Measurements from ENCODE around the gene KCNQ1. TPM values are rescaled to one million over a fixed set of nuclear protein-coding genes. Genes with fewer than 3 reads are reported as not detected.

Gene KCNQ1
- total RNA-seq, 2 donors from 2014 or later = 4.4 to 25.3 TPM

DNA sequence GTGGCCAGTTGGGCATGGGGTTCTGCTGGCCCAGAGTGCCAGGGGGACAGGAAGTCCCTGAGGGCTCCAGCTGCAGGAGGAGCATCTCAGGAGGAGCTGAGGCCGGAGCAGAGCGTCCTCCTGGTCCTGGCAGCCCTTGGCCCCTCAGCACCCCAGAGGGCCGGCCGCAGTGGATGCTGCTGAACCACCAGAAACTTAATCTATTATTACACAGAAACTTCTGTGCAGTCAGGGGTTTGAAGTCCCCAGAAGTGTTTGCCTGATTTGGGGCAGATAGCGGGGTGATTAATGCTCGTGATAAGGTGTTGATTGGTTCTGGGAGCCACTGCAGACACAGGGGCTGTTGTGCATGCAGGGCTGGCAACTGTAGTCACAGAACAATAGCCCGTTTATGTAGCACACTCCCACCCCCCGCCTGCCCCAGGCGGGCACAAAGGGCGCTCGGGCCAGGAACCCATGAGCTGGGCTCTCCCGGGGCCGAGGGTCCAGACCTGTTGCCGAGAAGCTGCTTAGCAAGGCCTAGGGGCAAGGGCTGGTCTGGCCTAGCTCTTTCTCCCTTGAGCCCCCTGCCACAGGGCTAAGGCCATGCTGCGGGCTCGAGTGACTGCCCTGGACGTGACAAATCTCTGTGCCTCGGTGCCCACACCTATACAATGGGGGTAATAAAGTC lies 284.0 kb downstream of the KCNQ1 start:
- no peaks in the 10 kb centered on the region for H3K9me3 ChIP-seq
- no peak for ATAC-seq (ENCODE audit: insufficient number of reproducible peaks, low FRiP score, low read depth)
- H3K4me1 ChIP-seq (ENCODE audit: control insufficient read depth in 1 of 2, low read depth in 2 of 2) = no peaks in the 10 kb centered on the region
- no peak overlapping the region for H3K4me3 ChIP-seq
- H3K36me3 ChIP-seq = no peaks in the 10 kb centered on the region
- no peak overlapping the region for H3K27ac ChIP-seq
- TF ChIP-seq, protein P1, sequence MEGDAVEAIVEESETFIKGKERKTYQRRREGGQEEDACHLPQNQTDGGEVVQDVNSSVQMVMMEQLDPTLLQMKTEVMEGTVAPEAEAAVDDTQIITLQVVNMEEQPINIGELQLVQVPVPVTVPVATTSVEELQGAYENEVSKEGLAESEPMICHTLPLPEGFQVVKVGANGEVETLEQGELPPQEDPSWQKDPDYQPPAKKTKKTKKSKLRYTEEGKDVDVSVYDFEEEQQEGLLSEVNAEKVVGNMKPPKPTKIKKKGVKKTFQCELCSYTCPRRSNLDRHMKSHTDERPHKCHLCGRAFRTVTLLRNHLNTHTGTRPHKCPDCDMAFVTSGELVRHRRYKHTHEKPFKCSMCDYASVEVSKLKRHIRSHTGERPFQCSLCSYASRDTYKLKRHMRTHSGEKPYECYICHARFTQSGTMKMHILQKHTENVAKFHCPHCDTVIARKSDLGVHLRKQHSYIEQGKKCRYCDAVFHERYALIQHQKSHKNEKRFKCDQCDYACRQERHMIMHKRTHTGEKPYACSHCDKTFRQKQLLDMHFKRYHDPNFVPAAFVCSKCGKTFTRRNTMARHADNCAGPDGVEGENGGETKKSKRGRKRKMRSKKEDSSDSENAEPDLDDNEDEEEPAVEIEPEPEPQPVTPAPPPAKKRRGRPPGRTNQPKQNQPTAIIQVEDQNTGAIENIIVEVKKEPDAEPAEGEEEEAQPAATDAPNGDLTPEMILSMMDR (IDR thresholded peaks at IDR 0.05) = no peak
- DNase-seq (ENCODE audit: low spot score) = no peak
- H3K27me3 ChIP-seq (replicated peaks; ENCODE audit: insufficient read depth) = no peaks in the 10 kb centered on the region

DNA sequence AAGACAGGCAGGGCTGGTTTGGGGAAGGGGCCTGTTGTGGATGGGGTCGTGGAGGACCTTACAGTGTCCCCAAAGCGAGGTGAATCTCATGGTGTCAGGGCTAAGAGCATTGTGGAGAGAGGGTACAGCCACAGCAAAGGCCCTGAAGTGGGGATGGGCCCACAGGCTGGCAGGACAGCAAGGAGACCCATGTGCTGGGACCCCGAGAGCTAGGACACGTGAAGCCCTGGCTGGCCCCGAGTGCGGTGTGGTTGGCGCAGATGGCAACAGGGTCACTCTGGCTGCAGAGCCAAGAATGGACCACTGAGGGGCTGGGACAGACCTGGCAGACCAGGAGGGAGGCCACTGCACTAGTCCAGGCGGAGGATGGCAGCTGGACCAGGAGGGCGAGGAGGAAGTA lies 285.0 kb downstream of the KCNQ1 start:
- DNase-seq (ENCODE audit: low spot score) = no peak
- H3K36me3 ChIP-seq = no peaks in the 10 kb centered on the region
- no peaks in the 10 kb centered on the region for H3K9me3 ChIP-seq
- H3K27ac ChIP-seq = no peak overlapping the region
- H3K4me3 ChIP-seq = no peak overlapping the region
- no peak for ATAC-seq (ENCODE audit: insufficient number of reproducible peaks, low FRiP score, low read depth)
- no peaks in the 10 kb centered on the region for H3K4me1 ChIP-seq (ENCODE audit: control insufficient read depth in 1 of 2, low read depth in 2 of 2)
- TF ChIP-seq, protein P1 (IDR thresholded peaks at IDR 0.05) = no peak
- H3K27me3 ChIP-seq (replicated peaks; ENCODE audit: insufficient read depth) = no peaks in the 10 kb centered on the region

DNA sequence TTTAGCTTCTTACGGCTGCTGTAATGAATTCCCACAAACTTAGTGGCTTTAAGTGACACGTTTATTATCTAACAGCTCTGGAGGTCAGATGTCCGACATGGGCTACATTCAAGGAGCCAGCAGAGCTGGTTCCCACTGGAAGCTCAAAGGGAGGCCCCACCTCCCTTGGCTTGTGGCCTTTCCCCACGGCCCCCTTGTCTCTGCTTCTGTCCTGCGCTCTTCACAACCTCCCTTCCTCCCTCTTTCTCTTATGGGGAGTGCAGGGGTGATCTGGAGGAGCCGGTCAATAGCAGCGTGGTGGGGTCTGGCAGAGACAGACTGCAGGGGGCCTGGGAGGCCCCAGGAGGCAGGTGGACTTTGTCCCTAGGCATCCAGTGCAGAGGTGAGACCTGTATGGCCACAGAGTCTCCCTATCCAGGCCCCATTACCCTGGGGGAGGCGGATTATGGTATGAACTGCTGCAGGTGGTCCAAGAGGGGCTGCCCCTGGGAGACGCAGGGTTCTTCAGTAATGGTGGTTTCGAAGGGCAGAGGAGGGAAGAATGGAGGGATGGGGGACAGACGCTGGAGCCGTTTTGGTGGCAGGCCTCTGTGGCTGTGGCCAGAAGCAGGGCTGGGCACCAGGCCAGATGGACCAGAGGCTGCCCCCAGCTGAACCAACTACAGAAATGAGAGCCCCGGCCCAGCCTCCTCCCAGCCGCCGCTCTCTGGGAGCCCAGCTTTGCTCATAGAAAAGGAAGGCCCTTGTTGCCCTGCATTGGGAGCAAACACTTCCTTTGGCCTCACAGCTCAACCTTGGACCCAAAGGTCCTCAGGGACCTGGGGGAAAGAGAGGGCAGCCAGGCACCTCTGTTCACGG lies 285.7 kb downstream of the KCNQ1 start:
- no peaks in the 10 kb centered on the region for H3K36me3 ChIP-seq
- no peaks in the 10 kb centered on the region for H3K4me1 ChIP-seq (ENCODE audit: control insufficient read depth in 1 of 2, low read depth in 2 of 2)
- TF ChIP-seq, protein P1 (IDR thresholded peaks at IDR 0.05) = no peak
- ATAC-seq (ENCODE audit: insufficient number of reproducible peaks, low FRiP score, low read depth) = no peak
- no peak overlapping the region for H3K4me3 ChIP-seq
- no peak for DNase-seq (ENCODE audit: low spot score)
- H3K27me3 ChIP-seq (replicated peaks; ENCODE audit: insufficient read depth) = no peaks in the 10 kb centered on the region
- no peak overlapping the region for H3K27ac ChIP-seq
- no peaks in the 10 kb centered on the region for H3K9me3 ChIP-seq

DNA sequence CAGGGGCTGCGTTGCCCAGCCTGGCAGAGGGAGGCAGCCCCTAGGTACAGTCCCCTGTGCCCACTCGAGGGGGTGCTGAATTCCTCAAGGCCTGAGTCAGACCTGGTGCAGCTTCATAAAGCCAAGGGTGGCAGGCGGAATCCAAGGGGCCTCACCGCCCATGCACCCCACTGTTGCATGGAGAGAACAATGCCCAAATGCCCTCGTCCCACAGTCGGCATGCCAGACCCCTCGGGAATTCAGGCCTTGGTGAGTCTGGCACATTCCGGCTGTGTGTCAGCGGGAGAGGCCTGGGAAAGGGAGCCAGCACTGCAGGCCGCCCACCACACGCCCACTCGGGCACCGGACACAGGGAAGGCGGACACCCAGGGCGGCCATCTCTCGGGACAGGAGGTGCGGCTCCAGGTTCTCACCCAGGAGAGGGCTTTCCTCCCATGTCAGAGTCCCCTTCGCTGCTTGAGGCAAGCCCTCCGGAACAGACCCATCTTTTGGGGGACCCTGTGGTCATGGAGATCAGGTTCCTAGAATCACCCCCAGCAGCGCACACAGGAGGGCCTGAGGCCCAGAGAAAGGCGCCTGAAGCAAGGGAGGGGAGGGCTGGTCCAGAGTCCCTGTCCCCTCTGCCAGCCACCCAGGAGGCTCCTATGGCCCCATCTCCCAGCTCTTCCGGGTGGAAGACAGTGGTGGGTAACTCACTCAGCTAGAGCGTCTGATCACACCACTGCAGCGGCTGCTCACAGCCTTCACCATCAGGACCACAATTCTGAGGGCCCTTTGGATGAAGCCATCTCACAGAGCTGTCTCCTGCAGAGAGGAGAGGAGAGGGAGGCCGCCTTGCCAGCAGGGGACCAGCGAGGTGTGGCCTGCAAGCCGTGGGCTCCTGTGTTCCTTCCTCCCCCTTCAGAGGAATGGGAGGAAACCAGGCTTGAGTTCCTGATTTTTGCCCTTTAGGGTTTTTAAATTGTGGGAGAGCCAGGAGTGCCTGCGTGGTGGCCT lies 286.6 kb downstream of the KCNQ1 start:
- DNase-seq (ENCODE audit: low spot score) (no peak), ATAC-seq (ENCODE audit: insufficient number of reproducible peaks, low FRiP score, low read depth) (no peak)
- Histone ChIP-seq H3K4me1 (ENCODE audit: control insufficient read depth in 1 of 2, low read depth in 2 of 2) (no peaks in the 10 kb centered on the region), H3K9me3 (no peaks in the 10 kb centered on the region), H3K27ac (no peak overlapping the region), H3K4me3 (no peak overlapping the region), H3K27me3 (replicated peaks; ENCODE audit: insufficient read depth) (no peaks in the 10 kb centered on the region), H3K36me3 (no peaks in the 10 kb centered on the region)
- TF ChIP-seq, protein P1 (IDR thresholded peaks at IDR 0.05) = no peak
